Inflammatory macrophage (primary cell): ENCODE data around the gene TMPRSS3.

Experiments used
- DNase-seq, 2 donors: peaks; one replicate each; pipeline ENCODE4 v3.0.0-alpha.2; 2020 to 2022

Gene TMPRSS3

GRCh38 chr21:42330380-42331371, 65.2 kb downstream of the TMPRSS3 start:
- no peak for DNase-seq

DNA sequence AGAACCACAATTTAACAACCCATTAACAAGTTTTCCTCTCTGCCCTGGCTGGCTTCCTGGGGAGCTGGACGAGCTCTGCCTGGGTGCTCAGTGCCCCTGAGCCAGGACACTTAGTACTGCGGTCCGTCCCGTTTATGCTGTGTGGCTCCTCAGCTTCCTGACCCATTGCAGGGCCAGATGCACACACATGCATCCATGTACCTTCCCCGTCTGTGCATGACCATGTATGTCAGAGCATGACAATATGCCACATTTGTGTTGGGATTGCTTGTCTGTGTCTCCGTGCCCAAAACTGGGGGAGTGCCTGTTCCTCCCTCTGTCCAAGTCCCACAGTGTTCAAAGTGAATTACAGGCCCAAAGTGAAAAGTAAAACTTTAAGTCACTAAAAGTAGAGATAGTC, 71.0 kb downstream of the TMPRSS3 start:
- DNase-seq = no peak
